Activated CD4-positive, alpha-beta memory T cell treated with anti-CD3 and anti-CD28 coated beads for 36 hours (primary cell): ENCODE data around the gene KIF18A. TPM values are rescaled to one million over a fixed set of nuclear protein-coding genes. Genes with fewer than 3 reads are reported as not detected.

Experiments used
- CTCF ChIA-PET: fragments of 350-600 bp; sonication (Branson Sonifier 250); formaldehyde crosslinking; loops from one replicate; lab custom pipeline; 2021; ENCODE audit warnings: antibody characterized with exemption, inconsistent platforms; lab: Charles Lee
- POLR2A ChIA-PET: fragments of 350-600 bp; sonication (Branson Sonifier 250); formaldehyde crosslinking; loops from one replicate; lab custom pipeline; 2021; ENCODE audit warnings: antibody characterized with exemption; lab: Charles Lee
- DNase-seq: peaks from one replicate; pipeline ENCODE4 v3.0.0-alpha.2; 2020
- H3K27ac Mint-ChIP-seq: one replicate; pipeline ENCODE4 v1.8.0; 2021; ENCODE audit warnings: mixed read lengths
- H3K27me3 Mint-ChIP-seq: one replicate; pipeline ENCODE4 v1.8.0; 2021; ENCODE audit warnings: mixed read lengths
- H3K36me3 Mint-ChIP-seq: one replicate; pipeline ENCODE4 v1.8.0; 2021; ENCODE audit warnings: mixed read lengths
- H3K4me1 Mint-ChIP-seq: one replicate; pipeline ENCODE4 v1.8.0; 2021; ENCODE audit warnings: low read depth, mixed read lengths
- H3K4me3 Mint-ChIP-seq: one replicate; pipeline ENCODE4 v1.8.0; 2021; ENCODE audit warnings: mild to moderate bottlenecking, mixed read lengths
- H3K9me3 Mint-ChIP-seq: one replicate; pipeline ENCODE4 v1.8.0; 2021; ENCODE audit warnings: mixed read lengths
- intact Hi-C: fragments of 100-400 bp; cut with micrococcal nuclease; formaldehyde crosslinking; loops from one replicate; pipeline ENCODE4 v1.15.1; 2023
- total RNA-seq, 2 experiments: library from RNA; stranded (reverse); gene quantifications; one replicate each; pipeline ENCODE4 v1.2.3, GENCODE V29; 2021

KIF18A gene
- total RNA-seq, 2 experiments from 2014 or later, result 26.4 to 27.3 TPM

DNA sequence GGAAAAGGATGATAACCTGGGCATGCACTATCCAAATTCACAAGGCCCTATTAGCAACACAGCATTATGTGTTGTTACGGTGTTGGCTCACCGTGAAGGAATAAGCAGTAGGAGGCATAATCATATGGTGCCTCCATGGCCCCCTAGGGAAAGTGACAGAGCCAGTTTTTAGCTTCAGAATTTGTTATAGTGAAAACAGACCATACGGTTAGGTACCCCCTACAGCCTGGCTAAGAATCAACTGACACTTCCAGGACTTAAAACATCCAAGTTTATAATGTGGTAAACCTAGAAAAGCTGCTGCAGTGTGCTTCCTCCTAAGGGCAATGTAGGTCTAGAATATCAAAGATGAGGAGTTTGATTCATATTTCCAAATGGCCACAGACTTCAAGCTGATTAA, 30.4 kb downstream of the KIF18A start:
- H3K27me3 Mint-ChIP-seq, result no peaks in the 10 kb centered on the region
- H3K27ac Mint-ChIP-seq, result no peak overlapping the region
- peaks cover 14% of the 10 kb centered on the region for H3K36me3 Mint-ChIP-seq
- intact Hi-C loops, result no loop called here
- no peak for DNase-seq
- H3K4me1 Mint-ChIP-seq, result no peaks in the 10 kb centered on the region
- no peak overlapping the region for H3K4me3 Mint-ChIP-seq
- ChIA-PET POLR2A (no interaction called here), CTCF (no interaction called here)
- H3K9me3 Mint-ChIP-seq, result no peaks in the 10 kb centered on the region

GRCh38 chr11:28072321-28072720, 35.6 kb downstream of the KIF18A start:
- no peak for DNase-seq
- Mint-ChIP-seq H3K4me1 (no peaks in the 10 kb centered on the region), H3K36me3 (peaks cover 11% of the 10 kb centered on the region), H3K27ac (no peak overlapping the region), H3K4me3 (no peak overlapping the region), H3K27me3 (no peaks in the 10 kb centered on the region), H3K9me3 (no peaks in the 10 kb centered on the region)
- intact Hi-C loops, result no loop called here
- ChIA-PET POLR2A (no interaction called here), CTCF (no interaction called here)

DNA sequence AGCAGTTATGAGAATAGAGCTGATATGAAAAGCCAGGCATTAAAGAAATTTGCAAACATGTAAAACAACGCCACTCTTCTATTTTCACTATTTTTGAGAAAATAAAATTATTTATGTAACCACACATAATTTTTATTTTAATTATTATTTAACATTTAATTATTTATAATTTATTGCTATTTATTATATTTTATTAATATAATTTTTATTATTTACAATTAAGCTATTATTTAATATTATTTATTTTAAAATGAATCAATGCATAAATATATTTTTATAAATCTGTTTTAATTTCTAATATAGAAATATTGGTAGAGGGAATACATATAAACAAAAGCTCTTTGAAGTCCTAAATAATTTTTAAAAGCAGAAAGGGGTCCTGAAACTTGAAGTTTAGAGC, 36.7 kb downstream of the KIF18A start:
- Mint-ChIP-seq H3K4me1 (no peaks in the 10 kb centered on the region), H3K27me3 (no peaks in the 10 kb centered on the region), H3K36me3 (peaks cover 11% of the 10 kb centered on the region), H3K27ac (no peak overlapping the region), H3K4me3 (no peak overlapping the region), H3K9me3 (no peaks in the 10 kb centered on the region)
- intact Hi-C loops, result no loop called here
- ChIA-PET CTCF (no interaction called here), POLR2A (no interaction called here)
- DNase-seq, result no peak

- no peaks in the 10 kb centered on the region for H3K27me3 Mint-ChIP-seq
- DNase-seq, result no peak
- ChIA-PET POLR2A (interaction anchor here (0.7 kb wide), 1 partner anchor 200 kb away, joined by 3 read pairs; no protein-coding TSS in a partner anchor), CTCF (interaction anchor here (0.7 kb wide), 1 partner anchor 370 kb away, joined by 4 read pairs; no protein-coding TSS in a partner anchor)
- H3K27ac Mint-ChIP-seq, result no peak overlapping the region
- no peaks in the 10 kb centered on the region for H3K9me3 Mint-ChIP-seq
- intact Hi-C loops, result no loop called here
- H3K4me1 Mint-ChIP-seq, result no peaks in the 10 kb centered on the region
- peaks cover 14% of the 10 kb centered on the region for H3K36me3 Mint-ChIP-seq
- no peak overlapping the region for H3K4me3 Mint-ChIP-seq
These were observed 49.6 kb downstream of the KIF18A start for GRCh38 chr11:28058333-28058732.

DNA sequence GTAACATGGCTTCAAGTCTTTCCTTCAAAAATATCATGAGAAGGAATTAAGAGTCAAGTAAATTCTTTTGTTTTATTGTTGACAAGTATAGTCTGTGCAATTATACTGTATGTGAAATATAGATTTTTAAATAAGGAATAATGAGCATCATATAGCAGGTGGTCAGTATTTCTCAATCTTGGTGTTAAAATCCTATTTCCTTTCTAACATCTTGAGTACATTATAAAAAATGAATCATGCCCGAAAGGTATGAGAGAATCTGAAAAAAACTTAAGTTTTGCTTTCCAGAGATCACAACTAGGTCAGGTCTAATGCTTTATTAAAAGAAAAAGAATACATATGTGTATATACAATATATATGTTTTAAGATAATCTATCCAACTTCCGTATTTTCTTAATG, 53.1 kb downstream of the KIF18A start:
- no peaks in the 10 kb centered on the region for H3K9me3 Mint-ChIP-seq
- ChIA-PET CTCF (no interaction called here), POLR2A (no interaction called here)
- peaks cover 8% of the 10 kb centered on the region for H3K36me3 Mint-ChIP-seq
- no peaks in the 10 kb centered on the region for H3K27me3 Mint-ChIP-seq
- H3K4me3 Mint-ChIP-seq, result no peak overlapping the region
- no peak overlapping the region for H3K27ac Mint-ChIP-seq
- no peaks in the 10 kb centered on the region for H3K4me1 Mint-ChIP-seq
- intact Hi-C loops, result no loop called here
- no peak for DNase-seq

DNA sequence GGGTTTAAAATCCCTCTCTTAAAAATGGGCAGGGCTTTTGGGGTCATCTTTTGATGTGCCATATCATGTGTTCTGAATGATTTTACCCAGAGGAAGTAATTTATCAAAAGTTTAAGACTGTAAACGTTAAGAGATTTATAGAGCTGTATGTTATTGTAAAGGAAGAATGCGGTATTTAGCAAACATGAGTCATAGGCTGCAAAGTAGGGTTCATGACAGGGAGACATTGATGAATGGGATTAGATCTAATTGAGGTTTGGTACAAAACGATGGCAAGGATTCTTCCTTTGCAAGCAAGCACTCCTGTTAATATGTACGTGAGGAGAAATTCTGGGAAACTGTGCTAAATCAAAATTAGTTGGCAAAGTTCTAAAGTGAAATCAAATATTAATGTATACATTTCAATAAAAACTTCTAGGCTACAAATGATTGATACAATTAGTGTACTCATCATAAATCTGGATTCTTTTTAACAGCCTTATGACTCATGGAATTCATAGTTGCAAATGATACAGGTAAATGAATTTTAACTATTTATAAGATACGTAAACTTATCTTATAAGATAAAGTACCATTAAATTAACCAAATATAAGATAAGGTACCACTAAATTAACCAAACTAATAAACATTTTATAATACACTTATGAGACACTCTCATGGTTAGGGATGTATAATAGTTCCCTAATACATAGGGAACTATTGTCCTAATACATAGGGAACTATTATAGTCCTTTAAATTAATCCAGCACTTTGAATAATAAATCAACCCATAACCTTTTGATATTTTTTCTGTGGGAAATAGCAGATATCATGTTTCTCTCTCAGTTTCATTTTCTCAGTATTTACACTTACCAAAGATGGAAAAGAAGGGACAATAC, 58.4 kb downstream of the KIF18A start:
- ChIA-PET POLR2A (no interaction called here), CTCF (no interaction called here)
- intact Hi-C loops, result no loop called here
- DNase-seq, result no peak
- H3K27ac Mint-ChIP-seq, result no peak overlapping the region
- H3K27me3 Mint-ChIP-seq, result no peaks in the 10 kb centered on the region
- H3K9me3 Mint-ChIP-seq, result no peaks in the 10 kb centered on the region
- H3K36me3 Mint-ChIP-seq, result no peaks in the 10 kb centered on the region
- no peak overlapping the region for H3K4me3 Mint-ChIP-seq
- no peaks in the 10 kb centered on the region for H3K4me1 Mint-ChIP-seq

GRCh38 chr11:28048812-28049211, 59.1 kb downstream of the KIF18A start:
- intact Hi-C loops, result no loop called here

DNA sequence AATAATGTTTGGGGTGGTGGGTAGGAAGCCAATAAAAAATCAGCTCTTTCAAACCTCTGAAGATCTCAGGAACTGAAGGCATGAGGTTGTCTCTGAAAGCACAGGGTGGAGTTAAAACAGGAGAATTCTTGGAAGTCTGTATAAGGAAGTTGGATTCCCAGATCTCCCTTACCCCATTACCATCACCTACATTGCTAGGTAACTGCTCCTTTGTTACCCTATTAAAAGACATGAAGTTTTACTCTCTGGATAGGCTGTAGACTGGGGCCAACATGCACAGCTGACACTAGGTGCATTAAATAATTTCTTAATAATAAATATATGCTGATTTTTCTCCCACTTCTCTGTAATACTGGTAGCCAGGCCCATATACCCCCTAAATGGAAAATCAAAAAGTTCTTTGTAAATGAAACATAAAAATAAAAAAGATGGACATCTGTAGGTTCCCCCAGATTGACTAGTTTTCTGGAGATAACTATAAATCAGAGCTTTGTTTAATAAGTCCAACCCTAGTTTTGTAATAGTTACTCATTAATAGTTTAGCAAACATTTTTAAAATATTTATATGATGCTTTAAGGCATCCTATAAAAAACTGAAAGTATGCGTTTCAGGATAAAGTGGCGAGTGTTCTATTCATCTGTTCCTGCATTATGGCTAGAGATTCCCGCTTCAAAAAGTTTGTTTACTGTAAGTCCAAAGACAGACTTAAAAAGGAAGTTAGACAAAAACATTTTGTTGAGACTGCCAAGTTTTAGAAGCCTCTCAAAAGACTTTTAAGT, 63.8 kb downstream of the KIF18A start:
- Mint-ChIP-seq H3K9me3 (no peaks in the 10 kb centered on the region), H3K4me3 (no peak overlapping the region), H3K27ac (no peak overlapping the region), H3K4me1 (no peaks in the 10 kb centered on the region), H3K27me3 (no peaks in the 10 kb centered on the region), H3K36me3 (no peaks in the 10 kb centered on the region)
- ChIA-PET POLR2A (no interaction called here), CTCF (no interaction called here)
- intact Hi-C loops, result no loop called here
- no peak for DNase-seq

More at GRCh38 chr11:28048812-28049211, 59.1 kb downstream of the KIF18A start:
- Mint-ChIP-seq H3K36me3 (no peaks in the 10 kb centered on the region), H3K4me1 (no peaks in the 10 kb centered on the region), H3K27ac (no peak overlapping the region), H3K4me3 (no peak overlapping the region), H3K27me3 (no peaks in the 10 kb centered on the region), H3K9me3 (no peaks in the 10 kb centered on the region)
- no peak for DNase-seq
- POLR2A ChIA-PET, result no interaction called here
- CTCF ChIA-PET, result no interaction called here

GRCh38 chr11:28040384-28040783, 67.6 kb downstream of the KIF18A start:
- no peaks in the 10 kb centered on the region for H3K9me3 Mint-ChIP-seq
- no peak overlapping the region for H3K27ac Mint-ChIP-seq
- peaks cover 4% of the 10 kb centered on the region for H3K36me3 Mint-ChIP-seq
- no peak for DNase-seq
- H3K27me3 Mint-ChIP-seq, result no peaks in the 10 kb centered on the region
- POLR2A ChIA-PET, result no interaction called here
- CTCF ChIA-PET, result no interaction called here
- H3K4me1 Mint-ChIP-seq, result no peaks in the 10 kb centered on the region
- no peak overlapping the region for H3K4me3 Mint-ChIP-seq
- intact Hi-C loops, result no loop called here

DNA sequence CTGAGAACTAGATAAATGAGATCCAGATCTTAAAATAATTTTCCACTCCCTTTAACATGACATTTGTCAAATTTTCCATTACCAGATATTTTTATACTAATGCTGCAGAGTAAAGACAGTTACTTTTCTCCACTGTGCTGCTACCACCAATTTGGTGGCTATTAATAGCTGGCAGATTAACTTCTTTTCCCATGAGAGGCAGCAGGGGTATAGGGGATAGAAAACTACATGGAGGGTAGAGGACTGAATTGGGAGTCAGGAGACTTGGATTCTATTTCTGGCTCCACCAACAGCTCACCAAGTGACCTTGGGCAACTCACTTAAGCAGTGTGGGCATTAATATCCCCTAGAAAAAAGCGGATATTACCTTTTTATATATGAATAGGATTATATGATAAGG, 69.2 kb downstream of the KIF18A start:
- no peaks in the 10 kb centered on the region for H3K4me1 Mint-ChIP-seq
- no peak for DNase-seq
- no peak overlapping the region for H3K27ac Mint-ChIP-seq
- intact Hi-C loops, result no loop called here
- no peak overlapping the region for H3K4me3 Mint-ChIP-seq
- peaks cover 4% of the 10 kb centered on the region for H3K36me3 Mint-ChIP-seq
- ChIA-PET POLR2A (no interaction called here), CTCF (no interaction called here)
- no peaks in the 10 kb centered on the region for H3K9me3 Mint-ChIP-seq
- H3K27me3 Mint-ChIP-seq, result no peaks in the 10 kb centered on the region

DNA sequence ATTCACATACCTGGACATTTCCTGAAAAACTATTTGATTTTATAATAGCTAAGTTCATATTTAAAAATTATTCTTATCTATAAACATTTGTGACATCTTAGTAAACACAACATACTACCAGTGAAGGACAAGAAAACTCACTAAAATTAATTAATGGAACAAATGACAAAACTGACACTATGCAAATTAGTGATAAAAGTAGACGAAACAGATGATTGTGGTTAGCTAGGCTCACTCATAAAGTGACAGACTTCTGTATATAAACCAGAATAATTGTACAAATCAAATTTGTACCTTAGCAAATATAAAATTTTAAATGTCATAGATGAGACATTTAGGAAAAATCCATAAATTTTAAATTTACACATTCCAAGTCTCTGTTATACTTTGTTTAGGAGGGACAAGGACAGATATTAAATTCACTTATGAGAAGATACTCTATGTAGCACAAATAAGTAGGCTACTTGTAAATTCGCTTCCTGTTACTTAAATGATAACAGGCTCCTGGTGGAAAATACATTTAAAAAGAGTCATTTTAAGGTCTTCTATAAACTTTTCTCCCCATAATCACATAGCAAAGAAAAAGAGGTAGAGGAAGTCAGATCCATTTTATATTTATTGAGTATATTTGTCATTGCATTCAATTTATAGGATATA, 81.2 kb downstream of the KIF18A start:
- Mint-ChIP-seq H3K36me3 (peaks cover 22% of the 10 kb centered on the region), H3K27me3 (no peaks in the 10 kb centered on the region), H3K27ac (no peak overlapping the region), H3K9me3 (peaks cover 7% of the 10 kb centered on the region), H3K4me1 (no peaks in the 10 kb centered on the region), H3K4me3 (no peak overlapping the region)
- intact Hi-C loops, result no loop called here
- POLR2A ChIA-PET, result no interaction called here
- CTCF ChIA-PET, result no interaction called here
- no peak for DNase-seq

- POLR2A ChIA-PET, result no interaction called here
- intact Hi-C loops, result no loop called here
These were observed 90.1 kb downstream of the KIF18A start for GRCh38 chr11:28017816-28018215.

More at GRCh38 chr11:28017816-28018215, 90.1 kb downstream of the KIF18A start:
- Mint-ChIP-seq H3K27me3 (no peaks in the 10 kb centered on the region), H3K4me3 (no peak overlapping the region), H3K27ac (no peak overlapping the region), H3K9me3 (no peaks in the 10 kb centered on the region), H3K36me3 (peaks cover under 1% of the 10 kb centered on the region), H3K4me1 (no peaks in the 10 kb centered on the region)
- CTCF ChIA-PET, result interaction anchor here (1.2 kb wide), 1 partner anchor 15 kb away, joined by 3 read pairs; no protein-coding TSS in a partner anchor
- no peak for DNase-seq
